LHCN-M2 (cell line): Measurements from ENCODE around the gene EHD4. TPM values are rescaled to one million over a fixed set of nuclear protein-coding genes. Genes with fewer than 3 reads are reported as not detected.

Experiments
- DNase-seq: peaks from one replicate; pipeline ENCODE4 v3.0.0-alpha.2; 2012; ENCODE audit warnings: low read depth
- total RNA-seq: library from RNA; depleted of rRNA; stranded (reverse); fragments of >200 nt; gene quantifications from 2 replicates; pipeline ENCODE4 v1.2.3, GENCODE V29; 2014

Gene EHD4
- total RNA-seq, 1 experiment from 2014 or later, result 19.8 TPM

- DNase-seq, result peak; percentile 97
Measured at GRCh38 chr15:41919954-41920538, 52.3 kb downstream of the EHD4 start.

- DNase-seq, result no peak
Measured at GRCh38 chr15:41919201-41919820, 53.0 kb downstream of the EHD4 start.

GRCh38 chr15:41918506-41919126 lies 53.7 kb downstream of the EHD4 start:
- no peak for DNase-seq

- DNase-seq, result peak; percentile 47
Measured at GRCh38 chr15:41917767-41918430, 54.5 kb downstream of the EHD4 start.

- DNase-seq, result no peak
Measured at GRCh38 chr15:41915255-41915994, 56.9 kb downstream of the EHD4 start.

- DNase-seq, result no peak
Measured at GRCh38 chr15:41914411-41914810, 57.9 kb downstream of the EHD4 start.

GRCh38 chr15:41913256-41913655 lies 59.1 kb downstream of the EHD4 start:
- no peak for DNase-seq

GRCh38 chr15:41911691-41912345 lies 60.5 kb downstream of the EHD4 start:
- no peak for DNase-seq

GRCh38 chr15:41908736-41909461 lies 63.5 kb downstream of the EHD4 start:
- no peak for DNase-seq

GRCh38 chr15:41907141-41907540 lies 65.2 kb downstream of the EHD4 start:
- no peak for DNase-seq

GRCh38 chr15:41906608-41907007 lies 65.7 kb downstream of the EHD4 start:
- DNase-seq, result no peak

GRCh38 chr15:41905036-41905793 lies 67.1 kb downstream of the EHD4 start:
- no peak for DNase-seq

- DNase-seq, result peak; percentile 53
Measured at GRCh38 chr15:41904541-41905005, 67.8 kb downstream of the EHD4 start.

GRCh38 chr15:41903782-41904181 lies 68.6 kb downstream of the EHD4 start:
- DNase-seq, result no peak

GRCh38 chr15:41901431-41901830 lies 70.9 kb downstream of the EHD4 start:
- DNase-seq, result no peak

- no peak for DNase-seq
Measured at GRCh38 chr15:41900526-41901380, 71.6 kb downstream of the EHD4 start.

- DNase-seq, result peak; percentile 49
Measured at GRCh38 chr15:41899854-41900442, 72.4 kb downstream of the EHD4 start.

- DNase-seq, result no peak
Measured at GRCh38 chr15:41897363-41897799, 75.0 kb downstream of the EHD4 start.
